HepG2 (cell line): ENCODE measurements around the gene TSEN54. TPM values are rescaled to one million over a fixed set of nuclear protein-coding genes. Genes with fewer than 3 reads are reported as not detected.

Experiments
- BCLAF1 ChIP-seq: fragments of 450-650 bp; IDR thresholded peaks from 2 replicates; pipeline ENCODE4 v1.6.1; 2017; ENCODE audit warnings: mild to moderate bottlenecking
- BHLHE40 ChIP-seq: IDR thresholded peaks from 2 replicates; pipeline ENCODE4 v1.6.1; 2011; ENCODE audit warnings: low read length, improper control_type of control experiment
- DNMT1 ChIP-seq: sonication (generic); formaldehyde crosslinking; IDR thresholded peaks from 2 replicates; pipeline ENCODE4 v1.5.1; 2020; ENCODE audit warnings: mild to moderate bottlenecking, missing genetic modification reagents
- DR1 ChIP-seq: sonication (generic); formaldehyde crosslinking; IDR thresholded peaks from 2 replicates; pipeline ENCODE4 v1.8.0; 2021; ENCODE audit warnings: mild to moderate bottlenecking, missing genetic modification reagents, inconsistent platforms
- HNF4G ChIP-seq, 2 experiments: sonication (generic) in 1 of 2; formaldehyde crosslinking in 1 of 2; IDR thresholded peaks; 2 replicates each; pipeline versions ENCODE4 v1.4.0 to v1.6.1; 2011 to 2020; ENCODE audit warnings: borderline replicate concordance in 2 of 2, low read depth in 2 of 2, mild to moderate bottlenecking in 2 of 2, low read length in 1 of 2, missing genetic modification reagents in 1 of 2, moderate library complexity in 1 of 2
- LBX2 ChIP-seq: sonication (generic); formaldehyde crosslinking; IDR thresholded peaks from 2 replicates; pipeline ENCODE4 v1.5.0; 2020; ENCODE audit warnings: missing genetic modification reagents, mild to moderate bottlenecking, borderline replicate concordance
- NCOR1 ChIP-seq: fragments of 200-600 bp; sonication (generic); IDR thresholded peaks from 2 replicates; pipeline ENCODE4 v1.7.0; 2017; ENCODE audit warnings: antibody characterized with exemption, low read length, borderline replicate concordance
- NFIC ChIP-seq: IDR thresholded peaks from 2 replicates; pipeline ENCODE4 v1.6.1; 2012; ENCODE audit warnings: mild to moderate bottlenecking, low read length, inconsistent platforms
- RAD21 ChIP-seq: fragments of 450-650 bp; formaldehyde crosslinking; IDR thresholded peaks from 2 replicates; pipeline ENCODE4 v1.5.0; 2020; ENCODE audit warnings: mild to moderate bottlenecking
- ZNF605 ChIP-seq: sonication (generic); formaldehyde crosslinking; IDR thresholded peaks from 2 replicates; pipeline ENCODE4 v1.8.0; 2022; ENCODE audit warnings: mild to moderate bottlenecking, missing genetic modification reagents
- ZNF710 ChIP-seq: sonication (generic); formaldehyde crosslinking; IDR thresholded peaks from 2 replicates; pipeline ENCODE4 v1.5.0; 2020; ENCODE audit warnings: mild to moderate bottlenecking, missing genetic modification reagents, borderline replicate concordance
- ZNF75D ChIP-seq: sonication (generic); formaldehyde crosslinking; IDR thresholded peaks from 2 replicates; pipeline ENCODE4 v1.8.1; 2023; ENCODE audit warnings: missing genetic modification reagents, mild to moderate bottlenecking, borderline replicate concordance
- ZSCAN12 ChIP-seq: sonication (generic); formaldehyde crosslinking; IDR thresholded peaks from 2 replicates; pipeline ENCODE4 v1.9.0; 2021; ENCODE audit warnings: mild to moderate bottlenecking, missing genetic modification reagents
- polyA plus RNA-seq, 8 experiments: library from polyadenylated mRNA; depleted of rRNA in 3 of 8; stranded (reverse) in 7 of 8; unstranded in 1 of 8; fragments of >200 nt; fragmentation: Illumina TruSeq in 4 of 8; extraction: Trizol in 4 of 8; gene quantifications; 2 replicates each; pipeline versions ENCODE4 v1.2.1 to v1.2.3, GENCODE V29; 2011 to 2016; ENCODE audit warnings: low read depth in 4 of 8, missing spikeins in 1 of 8, mixed read lengths in 1 of 8; ENCODE audit not compliant: insufficient read depth in 1 of 8
- total RNA-seq, 5 experiments: library from RNA; depleted of rRNA; stranded (reverse); fragments of >200 nt; fragmentation: Illumina TruSeq; extraction: Trizol; gene quantifications; 2 replicates each; pipeline ENCODE4 v1.2.3, GENCODE V29; 2016; ENCODE audit warnings: low read depth in 1 of 5
- TF ChIP-seq, protein P1 (sequence below): sonication (generic); formaldehyde crosslinking; IDR thresholded peaks from 2 replicates; pipeline ENCODE4 v1.8.1; 2023; ENCODE audit warnings: mild to moderate bottlenecking, missing genetic modification reagents
- TF ChIP-seq, protein P2 (sequence below): sonication (generic); formaldehyde crosslinking; IDR thresholded peaks from 2 replicates; pipeline ENCODE4 v1.9.0; 2022; ENCODE audit warnings: low read depth, missing genetic modification reagents
- TF ChIP-seq, protein P3 (sequence below): sonication (generic); formaldehyde crosslinking; IDR thresholded peaks from 2 replicates; pipeline ENCODE4 v1.4.0; 2020; ENCODE audit warnings: missing genetic modification reagents
- TF ChIP-seq, protein P4 (sequence below): sonication (generic); IDR thresholded peaks from 2 replicates; pipeline ENCODE4 v1.6.1; 2016; ENCODE audit warnings: low read depth, borderline replicate concordance

TSEN54 gene
- total and polyA plus RNA-seq, 2 of the 13 experiments (the other 11 are each of a cell fraction or from before 2014, with no cell fraction given) = 62.9 to 63.3 TPM

DNA sequence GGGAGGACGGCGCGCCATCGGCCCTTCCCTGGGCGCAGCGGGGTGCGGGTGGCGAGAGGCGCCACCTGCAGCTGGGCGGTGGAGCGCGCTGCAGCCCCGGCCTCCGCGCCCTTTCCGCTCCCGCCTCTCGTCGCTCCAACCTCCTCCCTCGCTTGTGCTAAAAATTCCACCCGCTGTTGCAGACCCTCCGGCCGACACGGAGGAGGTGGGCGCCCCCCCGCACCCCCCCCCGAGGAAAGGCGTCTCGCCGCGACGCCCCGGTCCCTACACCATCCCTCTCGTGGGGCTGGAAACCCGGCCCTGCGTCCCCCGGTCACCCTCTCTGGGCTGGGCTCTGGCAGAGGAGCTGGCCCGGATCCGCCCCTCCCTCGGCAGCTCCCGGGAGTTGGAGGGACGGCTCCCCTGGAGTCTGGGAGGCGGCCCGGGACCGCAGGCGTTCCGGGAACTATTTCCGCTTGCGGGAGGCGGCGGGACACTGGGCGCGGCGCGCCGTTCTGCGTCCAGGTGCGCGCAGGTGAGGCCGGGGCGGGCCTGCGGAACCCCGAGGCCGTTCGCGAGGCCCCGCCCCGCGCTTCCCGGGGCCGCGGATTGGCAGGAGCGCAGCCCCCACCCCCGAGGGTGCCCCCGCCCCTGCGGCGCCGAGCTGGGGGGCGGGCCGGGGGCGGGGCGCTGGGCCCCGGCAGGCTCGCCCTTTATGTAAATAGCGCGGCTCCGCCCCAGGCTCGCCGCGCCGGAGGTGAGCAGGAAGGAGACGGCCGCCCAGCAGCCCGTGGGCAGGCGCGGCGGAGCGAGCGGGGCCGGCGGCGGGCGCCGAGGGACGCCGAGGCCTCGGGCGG lies 8.9 kb downstream of the TSEN54 start, which contains the start of gene LLGL2 (continued):
- TF ChIP-seq DNMT1 (CRISPR knock-in tag) = peak; percentile 91
- peak; percentile 83; the same call in 1 of the 2 replicates for TF ChIP-seq ZSCAN12 (CRISPR knock-in tag)
- TF ChIP-seq, protein P1, sequence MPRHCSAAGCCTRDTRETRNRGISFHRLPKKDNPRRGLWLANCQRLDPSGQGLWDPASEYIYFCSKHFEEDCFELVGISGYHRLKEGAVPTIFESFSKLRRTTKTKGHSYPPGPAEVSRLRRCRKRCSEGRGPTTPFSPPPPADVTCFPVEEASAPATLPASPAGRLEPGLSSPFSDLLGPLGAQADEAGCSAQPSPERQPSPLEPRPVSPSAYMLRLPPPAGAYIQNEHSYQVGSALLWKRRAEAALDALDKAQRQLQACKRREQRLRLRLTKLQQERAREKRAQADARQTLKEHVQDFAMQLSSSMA (CRISPR knock-in tag) = no peak
- TF ChIP-seq NFIC = no peak
- TF ChIP-seq, protein P2, sequence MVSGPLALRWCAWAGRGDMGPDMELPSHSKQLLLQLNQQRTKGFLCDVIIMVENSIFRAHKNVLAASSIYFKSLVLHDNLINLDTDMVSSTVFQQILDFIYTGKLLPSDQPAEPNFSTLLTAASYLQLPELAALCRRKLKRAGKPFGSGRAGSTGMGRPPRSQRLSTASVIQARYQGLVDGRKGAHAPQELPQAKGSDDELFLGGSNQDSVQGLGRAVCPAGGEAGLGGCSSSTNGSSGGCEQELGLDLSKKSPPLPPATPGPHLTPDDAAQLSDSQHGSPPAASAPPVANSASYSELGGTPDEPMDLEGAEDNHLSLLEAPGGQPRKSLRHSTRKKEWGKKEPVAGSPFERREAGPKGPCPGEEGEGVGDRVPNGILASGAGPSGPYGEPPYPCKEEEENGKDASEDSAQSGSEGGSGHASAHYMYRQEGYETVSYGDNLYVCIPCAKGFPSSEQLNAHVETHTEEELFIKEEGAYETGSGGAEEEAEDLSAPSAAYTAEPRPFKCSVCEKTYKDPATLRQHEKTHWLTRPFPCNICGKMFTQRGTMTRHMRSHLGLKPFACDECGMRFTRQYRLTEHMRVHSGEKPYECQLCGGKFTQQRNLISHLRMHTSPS (CRISPR knock-in tag) = peak; percentile 31; the same call in 1 of the 2 replicates
- no peak for TF ChIP-seq BCLAF1
- TF ChIP-seq BHLHE40 = no peak
- 0 out of 2 replicates have a peak, but pooled peaks have one; percentile 19 for TF ChIP-seq DR1
- TF ChIP-seq LBX2 (CRISPR knock-in tag) = no peak; the same call in 1 of the 2 replicates
- TF ChIP-seq ZNF605 = 0 out of 2 replicates have a peak, but pooled peaks have one; percentile 14
- TF ChIP-seq, protein P3, sequence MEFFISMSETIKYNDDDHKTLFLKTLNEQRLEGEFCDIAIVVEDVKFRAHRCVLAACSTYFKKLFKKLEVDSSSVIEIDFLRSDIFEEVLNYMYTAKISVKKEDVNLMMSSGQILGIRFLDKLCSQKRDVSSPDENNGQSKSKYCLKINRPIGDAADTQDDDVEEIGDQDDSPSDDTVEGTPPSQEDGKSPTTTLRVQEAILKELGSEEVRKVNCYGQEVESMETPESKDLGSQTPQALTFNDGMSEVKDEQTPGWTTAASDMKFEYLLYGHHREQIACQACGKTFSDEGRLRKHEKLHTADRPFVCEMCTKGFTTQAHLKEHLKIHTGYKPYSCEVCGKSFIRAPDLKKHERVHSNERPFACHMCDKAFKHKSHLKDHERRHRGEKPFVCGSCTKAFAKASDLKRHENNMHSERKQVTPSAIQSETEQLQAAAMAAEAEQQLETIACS (CRISPR knock-in tag) = peak; percentile 67
- no peak for TF ChIP-seq HNF4G (IDR thresholded peaks at IDR 0.05; ENCODE audit: borderline replicate concordance, low read depth, low read length)
- TF ChIP-seq HNF4G (CRISPR knock-in tag; IDR thresholded peaks at IDR 0.05; ENCODE audit: borderline replicate concordance, low read depth) = peak; percentile 24; the same call in 1 of the 2 replicates
- no peak for TF ChIP-seq ZNF75D
- no peak for TF ChIP-seq NCOR1
- peak; percentile 74; the same call in 1 of the 2 replicates for TF ChIP-seq ZNF710
- TF ChIP-seq RAD21 (CRISPR knock-in tag) = peak; percentile 87
- TF ChIP-seq, protein P4, sequence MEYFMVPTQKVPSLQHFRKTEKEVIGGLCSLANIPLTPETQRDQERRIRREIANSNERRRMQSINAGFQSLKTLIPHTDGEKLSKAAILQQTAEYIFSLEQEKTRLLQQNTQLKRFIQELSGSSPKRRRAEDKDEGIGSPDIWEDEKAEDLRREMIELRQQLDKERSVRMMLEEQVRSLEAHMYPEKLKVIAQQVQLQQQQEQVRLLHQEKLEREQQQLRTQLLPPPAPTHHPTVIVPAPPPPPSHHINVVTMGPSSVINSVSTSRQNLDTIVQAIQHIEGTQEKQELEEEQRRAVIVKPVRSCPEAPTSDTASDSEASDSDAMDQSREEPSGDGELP = peak; percentile 42; the same call in 1 of the 2 replicates
